ENCODE results near the gene KAT2A.
A peak's percentile ranks its signal among the peaks of the same experiment; 100 is the strongest.

KAT2A gene

DNA sequence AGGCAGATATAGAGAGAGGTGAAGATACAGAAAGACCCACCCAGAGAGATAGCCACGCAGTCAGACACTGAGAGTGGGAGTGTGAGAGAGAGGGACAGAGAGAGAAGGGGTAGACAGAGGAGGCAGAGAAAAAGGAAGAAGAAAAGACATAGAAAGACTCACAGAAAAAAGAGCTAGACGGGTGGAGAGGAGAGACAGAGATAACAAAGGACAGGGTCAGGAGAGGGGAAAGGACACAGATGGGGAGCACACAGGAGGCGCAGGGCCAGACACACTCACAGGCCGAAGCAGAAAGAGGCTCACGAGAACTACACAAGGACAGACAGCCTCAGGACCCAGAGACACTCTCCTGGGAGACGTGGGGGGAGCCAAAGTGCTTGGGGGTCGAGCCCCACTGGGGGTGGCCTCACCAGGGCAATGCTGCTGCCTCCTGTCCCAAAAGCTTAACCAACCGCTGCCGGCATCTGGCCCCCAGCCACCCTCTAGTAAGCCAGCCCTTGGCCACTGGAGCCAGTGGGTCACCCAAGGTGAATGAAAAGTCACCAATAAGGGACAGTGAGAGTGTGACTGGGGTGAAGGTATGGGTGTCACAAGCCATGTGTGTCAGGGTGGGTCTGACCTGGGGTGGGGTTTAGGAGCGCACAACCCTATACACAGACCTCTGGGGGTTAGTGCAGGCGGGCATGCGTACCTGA, 26.6 kb downstream of the KAT2A start:
- no peak for DNase-seq (ENCODE audit: low read depth)

DNA sequence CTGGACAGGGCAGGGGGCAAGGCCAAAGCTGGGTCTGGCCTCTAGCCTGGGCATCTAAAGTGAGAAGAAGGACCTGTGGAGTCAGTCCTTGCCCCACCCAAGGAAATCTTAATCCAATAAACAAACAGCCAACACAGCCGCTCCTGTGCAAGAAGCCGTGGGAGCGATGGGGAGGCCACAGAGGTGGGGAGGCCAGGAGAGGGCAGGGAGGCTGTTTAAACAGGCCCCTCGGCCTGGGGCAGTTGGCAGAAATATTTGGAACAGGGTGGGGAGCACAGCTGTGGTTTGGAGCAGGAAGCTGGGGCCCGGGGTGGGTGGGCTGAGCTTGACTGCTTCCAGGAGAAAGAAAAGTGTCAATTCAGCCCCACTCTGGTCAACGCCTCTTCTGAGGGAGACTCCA, 28.2 kb downstream of the KAT2A start:
- no peak for DNase-seq (ENCODE audit: low read depth)

DNA sequence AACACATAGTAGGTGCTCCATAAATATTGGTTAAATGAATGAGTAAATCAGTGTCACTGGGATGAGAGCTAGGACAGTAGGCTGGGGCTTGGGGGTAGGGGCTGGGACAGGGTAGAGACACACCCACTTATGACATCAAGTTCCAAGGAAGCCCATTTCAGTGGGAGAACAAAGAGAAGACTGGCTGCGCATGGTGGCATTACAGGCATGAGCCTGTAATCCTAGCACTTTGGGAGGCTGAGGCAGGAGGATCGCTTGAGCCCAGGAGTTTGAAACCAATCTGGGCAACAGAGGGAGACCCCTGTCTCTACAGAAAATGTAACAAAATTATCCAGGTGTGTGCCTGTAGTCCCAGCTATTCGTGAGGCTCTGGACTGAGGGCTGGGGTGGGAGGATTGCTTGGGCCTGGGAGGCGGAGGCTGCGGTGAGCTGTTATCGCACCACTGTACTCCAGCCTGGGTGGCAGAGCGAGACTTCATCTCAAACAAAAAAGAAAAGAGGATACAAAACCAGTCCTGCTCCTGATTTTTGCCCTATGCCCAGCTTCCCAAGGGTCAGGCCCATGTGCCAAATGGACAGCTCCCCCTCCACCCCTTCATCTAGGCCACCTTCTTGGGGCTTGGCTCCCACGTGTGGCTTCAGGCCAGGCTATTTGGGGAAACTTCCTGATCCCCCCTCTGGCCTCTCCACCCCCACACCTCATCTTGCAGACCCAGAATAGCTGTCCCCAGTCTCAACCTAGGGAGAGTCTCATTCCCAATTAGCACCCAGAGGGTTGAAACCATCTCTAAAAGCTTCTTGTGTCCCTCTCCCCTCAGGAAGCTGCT, 30.0 kb downstream of the KAT2A start:
- DNase-seq (ENCODE audit: low read depth), result no peak

DNA sequence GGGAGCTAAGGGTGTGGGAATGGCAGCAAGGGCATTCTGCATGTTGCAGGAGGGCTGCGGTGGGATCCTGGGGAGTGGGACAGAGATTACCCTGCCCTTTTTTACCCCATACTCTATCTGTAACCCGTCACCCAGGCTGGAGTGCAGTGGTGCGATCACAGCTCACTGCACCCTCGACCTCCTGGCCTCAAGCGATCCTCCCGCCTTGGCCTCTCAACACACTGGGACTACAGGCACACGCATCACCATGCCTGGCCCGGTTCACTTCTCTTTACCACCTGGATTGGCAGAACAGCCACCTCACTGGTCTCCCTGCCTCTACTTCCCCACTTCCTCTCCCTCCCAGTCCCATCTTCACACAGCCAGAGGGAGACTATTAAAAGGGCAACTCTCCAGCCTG, 32.4 kb downstream of the KAT2A start:
- no peak for DNase-seq (ENCODE audit: low read depth)

DNA sequence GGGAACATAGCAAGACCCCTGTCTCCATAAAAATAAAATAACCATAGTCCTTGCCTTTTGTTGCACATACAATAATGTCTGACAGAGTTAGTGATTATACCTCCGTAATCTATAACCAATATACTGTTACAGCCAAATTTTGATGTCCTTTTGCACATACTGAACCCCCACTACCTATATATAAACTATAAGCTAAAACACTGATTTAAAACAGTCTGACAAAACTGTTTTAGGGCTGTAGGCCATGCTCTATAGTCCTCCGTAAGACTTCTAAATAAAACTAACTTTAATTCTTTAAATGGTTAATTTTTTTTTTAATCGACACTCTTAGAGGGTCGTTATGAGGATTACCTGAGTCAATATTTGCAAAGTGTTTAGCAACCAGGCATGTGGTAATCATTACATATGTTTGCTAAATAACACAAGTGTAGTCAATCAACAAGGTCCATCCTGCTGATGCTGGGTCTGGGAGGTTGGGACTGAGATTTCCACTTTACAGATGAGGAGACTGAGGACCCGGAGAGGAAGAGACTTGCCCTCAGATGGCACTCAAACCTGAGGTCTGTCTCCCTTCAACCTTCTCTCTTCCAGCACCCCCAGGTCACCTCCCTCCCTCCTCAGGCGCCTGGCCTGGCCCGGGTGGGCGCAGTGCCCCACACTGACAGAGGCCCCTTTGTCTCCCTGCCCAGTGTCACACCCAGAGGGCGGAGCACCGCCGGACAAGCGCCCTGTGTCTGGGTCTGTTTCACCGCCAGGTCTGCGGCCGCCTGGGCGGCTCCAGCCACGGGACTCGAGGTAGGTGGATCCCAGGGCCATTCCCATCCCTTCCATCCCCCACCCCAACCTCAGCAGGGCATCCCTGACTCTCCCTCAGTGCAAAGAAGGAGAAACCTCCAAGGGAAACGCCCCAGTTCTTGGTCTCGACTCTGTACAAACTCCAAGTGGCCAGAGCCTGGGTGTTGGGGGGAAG, 33.1 kb downstream of the KAT2A start:
- DNase-seq (ENCODE audit: low read depth), result no peak

DNA sequence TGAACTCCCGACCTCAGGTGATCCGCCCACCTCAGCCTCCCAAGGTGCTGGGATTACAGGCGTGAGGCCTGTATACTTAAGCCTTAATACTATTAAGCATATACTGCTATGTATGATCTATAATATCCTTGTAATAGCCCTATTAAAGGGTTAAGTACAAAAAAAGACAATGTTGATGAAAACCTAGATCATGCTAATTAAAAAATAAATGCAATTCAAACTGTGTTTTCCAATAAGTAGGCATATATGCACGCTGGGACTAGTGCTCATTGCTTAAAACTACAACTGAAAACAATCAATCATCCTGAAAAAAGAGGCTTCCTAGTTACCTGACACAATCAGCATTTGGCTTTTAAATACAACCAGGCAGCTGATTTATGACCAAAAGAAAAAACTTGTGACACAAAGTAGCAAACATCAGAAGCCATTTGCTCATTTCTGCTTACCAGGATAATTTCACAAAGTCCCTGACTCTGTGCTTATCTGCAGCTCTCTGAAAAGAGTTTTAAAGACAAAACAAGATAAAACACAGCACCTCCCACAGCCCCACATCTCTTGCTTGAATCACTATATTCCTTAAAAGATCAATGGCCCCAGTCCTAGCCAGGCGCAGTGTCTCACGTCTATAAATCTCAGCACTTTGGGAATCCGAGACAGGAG, 34.0 kb downstream of the KAT2A start:
- DNase-seq (ENCODE audit: low read depth), result no peak

DNA sequence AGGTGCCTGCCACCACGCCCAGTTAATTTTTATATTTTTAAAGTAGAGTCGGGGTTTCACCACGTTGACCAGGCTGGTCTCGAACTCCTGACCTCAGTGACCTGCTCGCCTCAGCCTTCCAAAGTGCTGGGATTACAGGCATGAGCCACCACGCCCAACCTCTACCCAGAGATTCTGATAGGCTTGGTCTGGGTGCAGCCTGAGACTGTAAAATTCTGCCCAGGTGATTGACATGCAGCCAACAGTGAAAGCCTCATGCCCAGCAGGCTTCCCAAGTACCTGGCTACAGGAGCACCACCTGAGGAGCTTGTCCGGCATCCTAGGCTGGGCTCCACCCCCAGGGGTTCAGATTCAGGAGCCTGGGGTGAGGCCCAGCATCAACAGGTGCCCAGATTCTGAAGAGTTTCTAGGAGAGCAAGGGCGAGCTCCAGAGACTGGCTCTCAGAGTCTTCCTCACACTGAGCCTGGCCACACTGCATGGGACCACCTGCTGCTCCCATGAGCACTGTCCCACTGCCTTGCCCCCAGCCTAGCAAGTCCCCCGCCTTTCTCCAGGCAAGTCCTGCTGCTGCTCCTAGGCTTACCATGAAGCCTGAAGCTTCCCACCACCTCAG, 39.5 kb downstream of the KAT2A start:
- DNase-seq (ENCODE audit: low read depth), result no peak

DNA sequence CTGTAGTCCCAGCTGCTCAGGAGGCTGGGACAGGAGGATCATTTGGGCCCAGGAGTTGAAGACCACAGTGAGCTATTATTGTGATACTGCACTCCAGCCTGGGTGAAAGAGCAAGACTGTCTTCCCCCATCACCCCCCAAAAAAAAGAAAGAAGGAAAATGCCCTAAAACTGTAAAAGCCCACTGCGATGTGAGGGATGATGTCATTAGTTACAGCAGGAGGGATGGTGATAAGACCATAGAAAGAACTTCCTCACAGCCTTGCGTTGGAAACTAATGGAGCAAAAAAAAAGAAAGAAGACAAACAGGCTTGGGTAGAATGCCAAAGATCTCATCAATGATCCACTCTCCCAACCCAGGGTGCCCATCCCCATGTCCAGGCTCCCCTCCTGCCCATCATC, 41.6 kb downstream of the KAT2A start:
- no peak for DNase-seq (ENCODE audit: low read depth)

DNA sequence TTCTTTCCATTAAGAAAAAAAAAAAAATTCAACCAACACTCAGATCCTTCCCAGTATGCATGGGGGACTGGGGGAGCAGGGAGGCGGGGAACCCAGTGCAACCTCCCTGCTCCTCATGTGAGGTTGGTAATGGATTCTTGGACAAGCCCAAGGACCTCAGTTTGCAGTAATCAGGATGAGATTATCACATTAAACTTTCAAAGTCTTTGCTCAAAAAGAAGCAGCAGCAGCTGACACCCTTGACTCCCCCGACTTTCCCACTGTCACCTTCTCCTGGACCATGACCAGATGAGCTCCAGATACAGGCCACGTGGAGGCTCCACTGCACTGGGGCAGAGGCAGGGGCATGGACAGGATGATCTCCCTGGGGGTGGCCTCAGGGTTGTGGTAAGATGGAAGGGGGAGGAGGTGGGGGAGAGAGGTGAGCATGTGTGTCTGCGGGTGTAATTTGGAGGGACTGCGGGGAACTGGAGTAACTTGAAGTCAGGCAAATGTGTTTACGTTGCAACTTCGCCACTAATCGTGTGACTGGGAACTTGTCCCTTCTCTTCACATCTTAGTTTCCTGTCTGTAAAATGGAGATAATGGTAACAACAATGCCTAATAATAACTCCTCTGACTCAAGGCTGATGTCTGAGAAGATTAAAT, 42.6 kb downstream of the KAT2A start:
- peak; percentile 11 for DNase-seq (ENCODE audit: low read depth)

DNA sequence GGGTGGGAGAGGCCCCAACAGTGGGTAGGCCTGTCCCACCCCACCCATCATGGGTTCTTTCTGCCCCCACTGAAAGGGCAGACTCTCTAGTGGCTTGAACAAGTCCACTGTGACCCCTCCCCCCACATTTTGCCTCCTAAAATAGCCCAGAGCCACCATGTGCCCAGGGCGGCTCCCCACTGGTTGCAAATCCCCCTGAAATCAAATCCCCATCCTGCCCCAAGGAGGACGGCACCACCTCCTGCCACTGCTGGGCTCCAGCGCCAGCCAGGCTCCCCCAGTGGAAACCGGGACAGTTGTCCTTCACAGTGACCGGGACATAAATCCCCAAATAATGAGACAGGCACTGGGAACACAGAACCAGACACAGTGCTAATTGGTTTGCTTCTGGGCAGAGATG, 43.4 kb downstream of the KAT2A start:
- no peak for DNase-seq (ENCODE audit: low read depth)

DNA sequence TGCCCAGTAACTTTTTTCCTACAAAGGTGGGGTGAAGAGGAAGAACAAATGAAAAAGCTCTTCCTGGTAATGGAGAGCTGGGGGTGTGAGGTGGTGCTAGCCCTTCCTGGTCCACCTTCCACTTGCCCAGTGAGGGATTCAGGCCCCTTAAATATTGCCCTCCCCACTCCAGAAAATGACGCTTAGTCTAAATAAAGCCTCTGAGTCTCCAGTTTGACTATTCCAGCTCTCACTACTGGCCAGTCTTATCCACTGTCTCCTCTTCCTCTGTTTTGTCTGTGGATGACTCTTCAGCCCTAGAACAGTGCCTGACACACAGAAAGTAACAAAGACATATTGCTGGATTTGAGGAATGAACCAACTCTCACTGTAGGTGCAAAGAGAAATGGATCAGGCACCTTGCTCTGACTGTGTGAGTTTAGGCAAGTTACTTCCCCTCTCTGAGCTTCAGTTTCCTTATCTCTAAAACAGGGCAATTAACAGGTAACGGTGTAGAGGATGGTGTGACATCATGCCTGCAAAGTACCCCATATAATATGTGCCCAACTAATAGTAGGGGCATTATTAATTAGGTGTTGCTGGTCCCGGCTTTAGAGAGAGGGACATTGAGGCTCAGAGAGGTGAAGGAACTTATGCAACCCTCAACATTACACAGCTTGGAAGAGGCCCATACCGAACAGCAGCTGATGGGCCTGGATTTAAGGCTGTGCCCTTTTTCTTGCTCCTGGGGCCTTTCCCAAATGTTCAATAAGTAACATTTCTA, 44.2 kb downstream of the KAT2A start:
- DNase-seq (ENCODE audit: low read depth), result no peak

DNA sequence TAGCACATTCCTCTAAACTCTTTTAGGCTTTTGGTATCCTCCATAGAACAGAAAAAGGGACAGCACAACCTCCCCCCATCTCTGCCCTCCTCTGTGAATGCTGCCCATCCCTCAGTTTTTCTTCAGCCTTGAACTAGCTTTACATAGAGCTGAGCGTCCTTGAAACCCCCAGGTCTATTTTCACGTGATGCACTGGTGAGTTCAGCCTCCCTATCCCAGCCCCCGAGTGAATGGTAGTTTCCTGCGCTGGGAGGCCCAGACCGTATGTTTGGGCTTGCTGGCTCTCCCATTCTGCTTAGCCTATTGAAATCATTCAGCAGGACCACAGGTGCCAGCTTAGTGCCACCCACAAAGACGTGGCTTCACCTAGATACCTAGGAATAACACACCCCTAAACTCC, 45.4 kb downstream of the KAT2A start:
- DNase-seq (ENCODE audit: low read depth), result no peak

DNA sequence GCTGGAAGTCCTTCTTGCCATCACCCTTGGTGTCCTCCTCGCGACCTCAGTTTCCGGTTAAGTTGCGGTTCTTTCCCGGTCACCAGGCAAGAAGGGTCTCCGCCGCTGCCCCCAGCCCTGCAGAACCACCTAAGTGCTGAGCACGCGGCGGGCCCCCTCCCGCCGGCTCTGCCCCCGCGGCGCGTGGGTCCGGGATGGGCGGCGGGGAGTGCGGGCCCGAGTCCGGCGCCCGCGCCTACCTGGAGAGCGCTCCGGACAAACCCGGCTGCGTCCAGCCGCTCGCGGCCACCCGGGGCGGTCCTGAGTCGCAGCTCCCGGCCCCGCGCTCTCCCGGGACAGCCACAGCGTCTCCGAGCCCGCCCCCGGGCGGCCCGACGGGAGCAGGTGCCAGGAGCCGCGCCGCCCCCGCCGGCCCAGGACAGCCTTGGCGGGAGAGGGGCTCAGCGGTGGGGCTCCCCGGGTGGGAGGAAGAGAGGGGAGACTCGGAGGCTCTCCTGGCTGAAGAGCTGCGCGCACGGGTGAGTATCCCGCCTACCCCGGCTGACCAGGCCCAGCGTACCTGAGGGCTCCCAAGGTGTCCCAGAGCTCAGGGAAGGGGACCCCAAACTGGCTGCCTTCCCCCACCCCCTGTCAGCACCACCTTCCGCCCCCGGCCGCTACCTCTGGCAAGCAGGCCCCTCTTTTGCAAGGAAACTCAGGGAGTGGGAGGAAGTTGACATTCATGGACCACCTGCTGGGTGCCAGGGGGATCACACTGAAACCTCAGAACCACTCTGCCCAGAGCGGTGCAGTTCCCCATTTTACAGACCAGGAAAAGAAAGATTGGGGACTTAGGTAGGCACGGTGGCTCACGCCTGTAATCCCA, 48.6 kb downstream of the KAT2A start:
- peak; percentile 18 for DNase-seq (ENCODE audit: low read depth)

DNA sequence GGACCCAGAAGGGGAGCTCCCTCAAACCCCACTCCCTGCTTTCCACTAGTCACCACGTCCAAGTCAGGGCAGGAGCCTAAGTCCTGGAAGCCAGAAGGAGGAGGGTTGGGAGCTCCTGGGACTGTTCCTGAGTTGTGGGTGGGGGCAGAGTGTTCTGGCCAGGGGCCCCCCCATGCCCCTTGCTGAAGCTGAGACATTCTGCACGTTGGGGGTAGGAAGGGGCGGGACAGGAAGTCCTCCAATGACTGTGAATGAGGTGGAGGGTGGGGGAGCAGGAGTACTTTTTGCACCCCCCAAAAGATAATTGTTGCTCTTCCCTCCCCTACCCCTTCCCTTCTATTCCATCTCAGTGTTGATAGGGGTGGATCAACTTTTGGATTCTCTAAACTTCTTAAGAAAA, 49.4 kb downstream of the KAT2A start:
- DNase-seq (ENCODE audit: low read depth), result no peak

DNA sequence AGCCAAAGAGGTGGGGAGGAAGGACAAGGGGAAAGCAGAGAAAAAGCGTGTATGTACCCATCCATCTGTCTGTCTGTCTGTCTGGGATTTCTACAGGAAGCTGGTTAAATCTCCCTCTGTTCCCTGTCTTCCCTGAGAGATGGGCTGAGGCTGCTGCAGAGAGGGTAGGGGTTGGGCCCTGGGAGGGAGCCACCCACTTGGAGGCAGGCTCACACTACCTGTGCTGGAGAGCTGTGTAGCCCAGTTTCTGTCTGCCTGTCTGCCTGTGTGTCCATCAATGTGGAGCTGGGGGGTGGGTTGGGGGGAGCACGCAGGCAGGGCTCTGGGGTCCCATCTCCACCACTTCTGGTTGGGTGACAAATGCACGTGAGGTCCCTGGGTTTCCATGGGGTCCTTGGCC, 52.2 kb downstream of the KAT2A start:
- no peak for DNase-seq (ENCODE audit: low read depth)

DNA sequence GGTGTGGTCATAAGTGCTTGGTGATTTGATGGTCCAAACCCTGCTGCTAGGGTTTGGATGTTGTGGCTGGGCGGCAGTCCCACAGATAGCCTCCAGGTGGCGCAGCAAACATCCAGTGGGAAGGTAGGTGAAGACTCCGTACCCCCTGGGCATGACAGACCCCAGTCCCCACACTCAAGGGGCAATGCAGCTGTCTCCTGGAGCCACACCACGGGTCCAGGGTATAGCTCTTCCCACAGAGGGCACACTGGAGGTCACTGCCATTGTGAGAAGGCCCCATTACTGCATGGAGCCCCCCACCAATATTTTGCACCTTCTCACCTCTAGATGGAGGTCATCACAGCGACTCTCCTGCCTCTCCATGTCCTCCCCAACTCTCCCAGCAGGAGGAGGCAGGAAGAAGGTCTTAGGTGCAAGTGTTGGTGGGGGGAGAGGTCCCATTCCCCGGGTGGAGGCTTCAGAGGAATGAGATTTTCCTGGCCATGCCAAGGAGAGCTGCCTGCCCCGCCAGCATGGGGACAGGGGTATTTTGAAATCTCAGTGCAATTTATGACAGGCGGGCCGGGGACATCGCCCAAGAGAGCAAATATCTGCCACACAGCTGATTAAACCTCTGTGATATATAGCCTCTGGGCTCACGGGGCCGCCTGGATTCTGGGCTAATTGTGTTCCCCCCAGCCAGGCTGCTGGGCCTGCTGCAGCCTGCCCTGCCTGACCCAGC, 53.6 kb downstream of the KAT2A start:
- peak; percentile 52 for DNase-seq (ENCODE audit: low read depth)

DNA sequence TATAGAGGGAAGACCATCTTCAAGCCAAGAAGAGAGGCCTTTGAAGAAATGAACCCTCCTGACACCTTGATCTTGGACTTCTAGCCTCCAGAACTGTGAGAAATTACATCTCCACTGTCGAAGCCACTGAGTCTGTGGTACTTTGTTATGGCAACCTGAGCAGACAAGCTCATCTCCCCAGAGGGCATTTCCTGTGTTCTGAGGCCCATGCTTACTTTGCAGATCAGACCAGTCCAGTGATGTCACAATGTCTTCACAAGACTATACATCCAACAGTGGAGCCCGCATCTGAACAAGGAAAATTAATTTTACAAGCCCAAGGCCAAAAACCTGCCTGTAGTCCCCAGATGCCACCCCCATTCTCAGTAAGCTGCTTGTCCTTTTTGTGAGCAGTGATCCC, 56.0 kb downstream of the KAT2A start:
- peak; percentile 30 for DNase-seq (ENCODE audit: low read depth)
